ENCODE data around the gene TESK2.
"Not testable (repeated sequence)": the region's sequence is repeated elsewhere in the genome, so short reads cannot be mapped to it uniquely, and the experiment has no call there.

- TF ChIP-seq EZH2phosphoT487 (IDR thresholded peaks at IDR 0.05; ENCODE audit: insufficient read depth, low read depth); EZH2 (IDR thresholded peaks at IDR 0.05; ENCODE audit: insufficient read depth, poor library complexity, severe bottlenecking): not testable (repeated sequence)
Observed at GRCh38 chr1:45384213-45384612, 106.8 kb downstream of the TESK2 start.

Data from GM23248 (cell line).